Naive B cell (primary cell): Measurements from ENCODE around the gene DEPDC5. TPM values are rescaled to one million over a fixed set of nuclear protein-coding genes. Genes with fewer than 3 reads are reported as not detected.
A peak's percentile ranks its signal among the peaks of the same experiment; 100 is the strongest.

Experiments used
- ATAC-seq, 2 donors: fragments of 150-1000 bp; cut with Tn5 transposase; 2 replicates each; pipeline ENCODE4 v1.10.0; 2021; ENCODE audit warnings: low read depth in 2 of 2, mild to moderate bottlenecking in 2 of 2, moderate library complexity in 2 of 2
- DNase-seq: peaks from one replicate; pipeline ENCODE4 v3.0.0; 2022
- H3K27ac Mint-ChIP-seq, 6 donors: one replicate each; pipeline ENCODE4 v1.8.0; 2020 to 2022; ENCODE audit warnings: mild to moderate bottlenecking in 6 of 6, mixed read lengths in 6 of 6, moderate library complexity in 5 of 6, inconsistent platforms in 2 of 6
- H3K27me3 Mint-ChIP-seq, 3 donors: one replicate each; pipeline ENCODE4 v1.8.0; 2021 to 2022; ENCODE audit warnings: mixed read lengths in 3 of 3, mild to moderate bottlenecking in 1 of 3
- H3K36me3 Mint-ChIP-seq, 2 donors: one replicate each; pipeline ENCODE4 v1.8.0; 2020 to 2022; ENCODE audit warnings: mixed read lengths in 2 of 2, inconsistent platforms in 1 of 2, mild to moderate bottlenecking in 1 of 2
- H3K4me1 Mint-ChIP-seq, 3 donors: one replicate each; pipeline ENCODE4 v1.8.0; 2020 to 2022; ENCODE audit warnings: mixed read lengths in 3 of 3, inconsistent platforms in 1 of 3, mild to moderate bottlenecking in 1 of 3, moderate library complexity in 1 of 3
- H3K4me3 Mint-ChIP-seq, 8 donors: one replicate each; pipeline ENCODE4 v1.8.0; 2020 to 2022; ENCODE audit warnings: mild to moderate bottlenecking in 8 of 8, mixed read lengths in 8 of 8, moderate library complexity in 8 of 8, inconsistent platforms in 2 of 8
- H3K9me3 Mint-ChIP-seq, 7 donors: one replicate each; pipeline ENCODE4 v1.8.0; 2020 to 2022; ENCODE audit warnings: mixed read lengths in 7 of 7, mild to moderate bottlenecking in 5 of 7, inconsistent platforms in 2 of 7, moderate library complexity in 1 of 7
- polyA plus RNA-seq, 6 donors: library from polyadenylated mRNA; unstranded; fragments of 300-500 nt; fragmentation: Illumina TruSeq; gene quantifications; one replicate each; pipeline ENCODE4 v1.2.3, GENCODE V29; 2021; ENCODE audit warnings: low read depth in 6 of 6

The DEPDC5 gene
- polyA plus RNA-seq, 6 donors from 2014 or later = 5.0 to 29.8 (median 10.0) TPM

DNA sequence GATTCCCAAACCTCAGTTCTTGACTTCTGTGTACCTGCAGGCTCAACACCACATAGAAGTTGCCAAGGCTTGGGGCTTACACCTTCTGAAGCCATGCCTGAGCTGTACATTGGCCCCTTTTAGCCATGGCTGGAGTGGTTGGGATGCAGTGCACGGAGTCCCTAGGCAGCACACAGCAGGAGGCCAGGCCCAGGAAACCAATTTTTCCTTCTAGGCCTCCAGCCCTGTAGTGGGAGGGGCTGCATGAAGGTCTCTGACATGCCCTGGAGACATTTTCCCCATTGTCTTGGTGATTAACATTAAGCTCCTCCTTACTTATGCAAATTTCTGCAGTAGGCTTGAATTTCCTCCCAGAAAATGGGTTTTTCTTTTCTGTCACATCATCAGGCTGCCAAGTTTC lies 94.6 kb downstream of the DEPDC5 start:
- H3K4me3 Mint-ChIP-seq = no peak overlapping the region
- no peak overlapping the region for H3K27ac Mint-ChIP-seq
- H3K4me1 Mint-ChIP-seq = peaks cover 0 to 4% (median 0%) of the 10 kb centered on the region in 3 donors
- H3K27me3 Mint-ChIP-seq = no peaks in the 10 kb centered on the region
- H3K9me3 Mint-ChIP-seq = no peaks in the 10 kb centered on the region
- DNase-seq (no peak), ATAC-seq (no peak)
- peaks cover 26 to 45% of the 10 kb centered on the region in 2 donors for H3K36me3 Mint-ChIP-seq

- H3K4me3 Mint-ChIP-seq = no peak overlapping the region
Measured at GRCh38 chr22:31850135-31850534, 96.3 kb downstream of the DEPDC5 start.

DNA sequence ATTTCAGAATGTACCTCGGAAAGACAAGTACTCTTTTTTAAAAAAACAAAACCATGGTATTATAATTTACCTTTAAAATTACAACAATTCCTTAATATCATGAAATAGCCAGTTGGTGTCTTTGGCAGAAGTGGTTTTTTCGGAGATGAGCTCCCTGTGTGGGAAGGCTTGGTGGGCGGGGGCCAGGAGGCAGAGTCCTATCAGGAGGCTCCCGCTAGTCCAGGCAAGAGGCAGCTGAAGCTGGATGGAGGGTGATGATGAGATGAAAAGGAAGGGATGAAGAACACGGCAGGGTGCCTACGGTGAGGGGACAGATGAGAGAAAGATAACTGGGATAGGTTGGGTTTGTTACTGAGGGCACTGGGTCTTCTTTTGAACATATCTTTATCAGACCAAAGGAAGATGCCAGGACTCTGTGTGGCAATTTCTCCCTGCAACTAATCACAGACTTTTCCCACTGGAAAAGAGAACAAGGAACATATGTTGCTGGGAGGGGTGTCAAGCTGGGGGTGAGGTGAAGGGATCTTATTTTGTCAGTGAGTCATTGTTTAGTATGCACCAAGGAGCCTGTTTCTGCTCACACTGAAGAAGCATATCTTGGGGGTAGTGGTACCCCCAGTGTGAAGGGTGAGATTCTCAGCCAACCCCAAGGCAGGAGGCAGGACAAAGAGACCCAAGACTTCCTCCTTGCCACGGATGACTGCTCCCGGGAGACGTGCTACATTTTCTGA lies 99.0 kb downstream of the DEPDC5 start:
- H3K9me3 Mint-ChIP-seq = no peaks in the 10 kb centered on the region
- no peak for DNase-seq
- H3K36me3 Mint-ChIP-seq = peaks cover 16 to 40% of the 10 kb centered on the region in 2 donors
- no peak for ATAC-seq
- no peaks in the 10 kb centered on the region for H3K27me3 Mint-ChIP-seq
- H3K4me1 Mint-ChIP-seq = peaks cover 0 to 4% (median 0%) of the 10 kb centered on the region in 3 donors
- no peak overlapping the region for H3K4me3 Mint-ChIP-seq
- H3K27ac Mint-ChIP-seq = peak overlapping the region in 1 of 6 donors; percentile 24

More at GRCh38 chr22:31850135-31850534, 96.3 kb downstream of the DEPDC5 start:
- H3K9me3 Mint-ChIP-seq = no peaks in the 10 kb centered on the region
- H3K36me3 Mint-ChIP-seq = peaks cover 22 to 53% of the 10 kb centered on the region in 2 donors
- DNase-seq (no peak), ATAC-seq (no peak)
- no peak overlapping the region for H3K27ac Mint-ChIP-seq
- peaks cover 0 to 4% (median 0%) of the 10 kb centered on the region in 3 donors for H3K4me1 Mint-ChIP-seq
- H3K27me3 Mint-ChIP-seq = no peaks in the 10 kb centered on the region

GRCh38 chr22:31853736-31854495 lies 100.1 kb downstream of the DEPDC5 start:
- ATAC-seq (no peak), DNase-seq (no peak)
- no peak overlapping the region for H3K27ac Mint-ChIP-seq
- no peaks in the 10 kb centered on the region for H3K9me3 Mint-ChIP-seq
- H3K4me3 Mint-ChIP-seq = no peak overlapping the region
- peaks cover 0 to 4% (median 0%) of the 10 kb centered on the region in 3 donors for H3K4me1 Mint-ChIP-seq
- H3K36me3 Mint-ChIP-seq = peaks cover 12 to 32% of the 10 kb centered on the region in 2 donors
- H3K27me3 Mint-ChIP-seq = no peaks in the 10 kb centered on the region

DNA sequence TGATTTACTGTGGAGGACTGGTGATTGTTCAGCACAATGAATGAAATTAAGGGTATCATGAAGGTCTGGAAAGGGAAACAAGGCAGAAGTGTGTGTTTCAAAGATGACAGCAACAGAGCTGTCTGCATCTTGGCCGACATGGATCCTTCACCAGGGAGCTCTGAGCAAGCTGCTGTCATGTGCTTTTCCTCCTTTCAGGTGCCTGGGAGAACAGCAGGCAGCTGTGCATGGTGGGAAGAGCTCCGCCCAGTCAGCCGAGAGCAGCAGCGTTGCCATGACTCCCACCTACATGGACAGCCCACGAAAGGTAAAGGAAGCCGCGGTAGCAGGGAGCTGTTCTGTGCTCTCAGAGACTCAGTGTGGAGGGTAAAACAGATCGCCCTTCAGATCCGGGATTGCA lies 103.4 kb downstream of the DEPDC5 start:
- Mint-ChIP-seq H3K4me3 (no peak overlapping the region), H3K36me3 (peaks cover 7 to 23% of the 10 kb centered on the region in 2 donors)

DNA sequence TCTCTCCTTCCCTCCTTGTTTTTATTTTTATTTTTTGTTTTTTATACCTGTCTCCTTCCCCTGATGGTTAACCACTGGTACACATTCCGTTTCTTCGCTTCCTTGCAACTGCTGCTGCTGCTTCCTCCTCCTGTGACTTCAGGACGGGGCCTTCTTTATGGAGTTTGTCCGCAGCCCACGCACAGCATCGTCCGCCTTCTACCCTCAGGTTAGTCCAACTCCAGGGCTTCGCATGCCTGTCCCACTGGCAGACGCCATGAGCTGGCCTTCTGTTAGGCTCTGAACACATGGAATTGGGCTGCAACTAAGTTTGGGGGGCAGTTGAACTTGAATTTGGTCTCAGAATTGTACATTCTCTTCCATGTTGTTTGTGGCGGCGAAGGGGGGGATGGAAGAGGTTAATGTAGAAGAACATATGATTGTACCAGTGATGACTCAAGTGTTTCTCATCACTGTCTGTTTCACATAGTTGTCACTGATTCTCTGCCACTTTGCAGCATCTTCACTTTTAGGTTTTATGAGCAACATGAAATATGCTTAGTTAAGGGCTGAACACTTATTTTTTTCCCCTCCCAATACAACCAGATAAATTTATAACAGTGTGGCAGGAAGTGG lies 107.5 kb downstream of the DEPDC5 start:
- H3K27ac Mint-ChIP-seq = peak overlapping the region in 2 of 6 donors; percentile 56 to 62
- H3K4me1 Mint-ChIP-seq = no peaks in the 10 kb centered on the region
- ATAC-seq (no peak), DNase-seq (no peak)
- peaks cover 3 to 8% of the 10 kb centered on the region in 2 donors for H3K36me3 Mint-ChIP-seq
- H3K4me3 Mint-ChIP-seq = no peak overlapping the region
- H3K9me3 Mint-ChIP-seq = no peaks in the 10 kb centered on the region
- no peaks in the 10 kb centered on the region for H3K27me3 Mint-ChIP-seq

More for the DNA sequence above, 103.4 kb downstream of the DEPDC5 start:
- Mint-ChIP-seq H3K4me1 (peaks cover 0 to 4% (median 0%) of the 10 kb centered on the region in 3 donors), H3K27ac (no peak overlapping the region), H3K9me3 (no peaks in the 10 kb centered on the region), H3K27me3 (no peaks in the 10 kb centered on the region)
- DNase-seq (no peak), ATAC-seq (no peak)

- Mint-ChIP-seq H3K4me1 (peaks cover 3 to 8% (median 5%) of the 10 kb centered on the region in 3 donors), H3K27me3 (no peaks in the 10 kb centered on the region), H3K4me3 (no peak overlapping the region), H3K9me3 (no peaks in the 10 kb centered on the region), H3K36me3 (peaks cover 0 to 28% of the 10 kb centered on the region in 2 donors), H3K27ac (peak overlapping the region in 1 of 6 donors; percentile 3)
- DNase-seq (no peak), ATAC-seq (no peak)
Measured at GRCh38 chr22:31866918-31867317, 113.1 kb downstream of the DEPDC5 start.

DNA sequence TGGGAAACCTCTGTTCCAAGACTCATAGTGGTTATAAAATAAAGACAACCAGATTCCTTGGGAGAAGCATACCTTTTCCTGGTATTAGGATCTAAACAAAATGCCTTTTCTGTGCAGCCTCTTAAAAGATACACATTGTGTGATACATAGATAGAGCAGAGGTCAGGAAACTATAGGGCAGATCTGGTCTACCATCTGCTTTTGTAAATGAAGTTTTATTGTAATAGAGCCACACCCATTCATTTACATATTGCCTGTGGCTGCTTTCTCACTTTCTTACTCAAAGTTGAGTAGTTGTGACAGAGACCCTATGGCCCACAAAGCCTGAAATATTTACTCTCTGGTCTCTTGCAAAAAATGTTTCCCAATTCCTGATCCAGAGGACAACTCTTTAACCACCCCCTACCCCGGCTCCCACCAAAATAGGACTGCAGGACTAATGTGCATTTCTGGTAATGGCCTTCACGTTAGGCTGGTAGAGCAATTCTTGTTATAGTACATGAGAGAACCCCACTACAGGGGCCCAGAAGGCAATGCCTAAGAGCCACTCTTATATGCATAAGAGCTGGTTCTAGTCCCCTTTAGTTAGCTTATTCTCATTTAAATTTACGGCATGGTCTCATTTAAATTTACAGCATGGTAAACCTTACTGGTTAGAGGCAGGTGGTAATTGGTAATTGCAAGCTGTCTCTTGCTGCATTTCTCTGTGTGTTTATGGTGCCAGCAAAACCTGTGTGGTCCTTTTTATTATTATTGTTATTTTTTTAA lies 113.8 kb downstream of the DEPDC5 start:
- Mint-ChIP-seq H3K36me3 (peaks cover 0 to 28% of the 10 kb centered on the region in 2 donors), H3K27ac (peak overlapping the region in 3 of 6 donors; percentile 3 to 12 (median 11))

DNA sequence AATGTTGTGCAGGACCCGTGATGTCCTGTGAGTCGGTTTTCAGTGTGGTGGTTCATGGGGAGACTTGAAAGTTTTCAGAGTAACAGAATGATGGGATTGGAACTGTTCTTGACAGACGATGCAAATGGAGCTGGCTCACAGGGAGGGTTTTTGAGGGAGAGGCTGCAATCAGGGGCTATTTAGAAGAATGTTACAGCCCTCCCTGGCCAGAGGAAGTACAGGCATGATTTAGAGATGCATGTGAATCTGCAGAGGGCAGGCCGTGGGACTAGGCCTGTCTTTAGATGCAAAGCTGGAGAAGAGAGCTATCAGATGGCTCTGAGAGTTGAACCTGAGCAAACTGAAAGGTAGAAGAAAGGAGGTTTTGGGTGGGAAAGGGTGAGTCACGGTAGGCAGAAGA lies 115.9 kb downstream of the DEPDC5 start:
- DNase-seq (no peak), ATAC-seq (no peak)
- no peaks in the 10 kb centered on the region for H3K9me3 Mint-ChIP-seq
- no peaks in the 10 kb centered on the region for H3K27me3 Mint-ChIP-seq
- H3K36me3 Mint-ChIP-seq = peaks cover 16 to 36% of the 10 kb centered on the region in 2 donors
- H3K27ac Mint-ChIP-seq = peak overlapping the region in 3 of 6 donors; percentile 31 to 59 (median 45)
- H3K4me1 Mint-ChIP-seq = peaks cover 3 to 8% (median 5%) of the 10 kb centered on the region in 3 donors
- no peak overlapping the region for H3K4me3 Mint-ChIP-seq

More for the DNA sequence above, 113.8 kb downstream of the DEPDC5 start:
- no peaks in the 10 kb centered on the region for H3K27me3 Mint-ChIP-seq
- H3K9me3 Mint-ChIP-seq = no peaks in the 10 kb centered on the region
- no peak overlapping the region for H3K4me3 Mint-ChIP-seq
- no peak for DNase-seq
- no peak for ATAC-seq
- H3K4me1 Mint-ChIP-seq = peaks cover 3 to 8% (median 5%) of the 10 kb centered on the region in 3 donors

- Mint-ChIP-seq H3K27ac (peak overlapping the region in 2 of 6 donors; percentile 69 to 92), H3K9me3 (no peaks in the 10 kb centered on the region), H3K4me1 (peaks cover 3 to 8% (median 5%) of the 10 kb centered on the region in 3 donors), H3K36me3 (peaks cover 20 to 36% of the 10 kb centered on the region in 2 donors), H3K4me3 (no peak overlapping the region), H3K27me3 (no peaks in the 10 kb centered on the region)
- ATAC-seq = no peak
- DNase-seq = no peak
Measured at GRCh38 chr22:31870890-31871289, 117.1 kb downstream of the DEPDC5 start.

- Mint-ChIP-seq H3K36me3 (peaks cover 20 to 36% of the 10 kb centered on the region in 2 donors), H3K4me1 (peaks cover 3 to 8% (median 5%) of the 10 kb centered on the region in 3 donors), H3K27me3 (no peaks in the 10 kb centered on the region), H3K4me3 (no peak overlapping the region), H3K9me3 (no peaks in the 10 kb centered on the region), H3K27ac (peak overlapping the region in 4 of 6 donors; percentile 7 to 92 (median 56))
- DNase-seq (no peak), ATAC-seq (peak; percentile 41 to 53)
Measured at GRCh38 chr22:31871480-31871879, 117.7 kb downstream of the DEPDC5 start.

DNA sequence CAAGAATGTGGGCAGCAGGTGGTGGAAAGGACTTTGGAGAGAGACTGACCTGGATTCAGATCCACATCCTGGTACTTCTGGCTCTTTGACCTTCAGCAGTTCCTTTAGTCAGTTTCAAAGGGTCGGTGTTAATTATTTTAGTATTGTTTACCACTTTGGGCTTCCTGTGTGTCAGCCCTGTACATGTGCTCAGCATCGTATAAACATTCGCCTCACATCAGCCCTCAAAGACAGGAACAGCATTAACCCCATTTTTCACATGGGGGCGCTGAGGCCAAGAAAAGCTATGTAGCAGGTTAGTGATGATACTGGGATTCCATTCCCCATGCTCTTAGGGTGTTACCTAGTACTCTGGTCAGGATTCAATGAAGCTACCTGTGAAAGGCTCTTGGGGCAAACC lies 118.4 kb downstream of the DEPDC5 start:
- H3K4me3 Mint-ChIP-seq = no peak overlapping the region
- H3K27me3 Mint-ChIP-seq = no peaks in the 10 kb centered on the region
- ATAC-seq = no peak
- H3K9me3 Mint-ChIP-seq = no peaks in the 10 kb centered on the region
- no peak for DNase-seq
- H3K4me1 Mint-ChIP-seq = peaks cover 3 to 8% (median 5%) of the 10 kb centered on the region in 3 donors
- H3K27ac Mint-ChIP-seq = peak overlapping the region in 1 of 6 donors; percentile 56
- H3K36me3 Mint-ChIP-seq = peaks cover 20 to 29% of the 10 kb centered on the region in 2 donors

GRCh38 chr22:31874821-31875220 lies 121.0 kb downstream of the DEPDC5 start:
- Mint-ChIP-seq H3K9me3 (no peaks in the 10 kb centered on the region), H3K4me3 (no peak overlapping the region), H3K4me1 (peaks cover 3 to 8% (median 5%) of the 10 kb centered on the region in 3 donors), H3K36me3 (peaks cover 20 to 32% of the 10 kb centered on the region in 2 donors), H3K27ac (peak overlapping the region in 1 of 6 donors; percentile 1), H3K27me3 (no peaks in the 10 kb centered on the region)
- DNase-seq (no peak), ATAC-seq (no peak)
